GM21786 (cell line): ENCODE measurements around the gene ZNF83.
"Not testable (repeated sequence)": the region's sequence is repeated elsewhere in the genome, so short reads cannot be mapped to it uniquely, and the experiment has no call there.

ENCODE experiments used
- ATAC-seq: cut with Tn5 transposase; IDR thresholded peaks from one replicate; pipeline ENCODE4 v1.9.1; 2021; ENCODE audit not compliant: unreplicated experiment

ZNF83 gene

GRCh38 chr19:52640916-52641315 is 2.8 kb upstream of the ZNF83 start:
- no peak for ATAC-seq

GRCh38 chr19:52639996-52640395 is 1.8 kb upstream of the ZNF83 start:
- ATAC-seq: no peak

GRCh38 chr19:52638601-52639000 is 446 bp upstream of the ZNF83 start:
- peak; percentile 20 for ATAC-seq

GRCh38 chr19:52635786-52636570 is 2.2 kb downstream of the ZNF83 start:
- no peak for ATAC-seq

GRCh38 chr19:52627441-52627840 is 10.7 kb downstream of the ZNF83 start:
- not testable (repeated sequence) for ATAC-seq

GRCh38 chr19:52626915-52627314 is 11.2 kb downstream of the ZNF83 start:
- ATAC-seq: no peak

- no peak for ATAC-seq
These were observed 15.9 kb downstream of the ZNF83 start for GRCh38 chr19:52622261-52622660.

- no peak for ATAC-seq
These were observed 16.8 kb downstream of the ZNF83 start for GRCh38 chr19:52621376-52621775.

GRCh38 chr19:52613299-52613906 is 24.8 kb downstream of the ZNF83 start:
- ATAC-seq: no peak

GRCh38 chr19:52603558-52604207 is 34.5 kb downstream of the ZNF83 start:
- ATAC-seq: no peak

GRCh38 chr19:52602941-52603340 is 35.2 kb downstream of the ZNF83 start:
- no peak for ATAC-seq

GRCh38 chr19:52601974-52602366 is 36.2 kb downstream of the ZNF83 start:
- ATAC-seq: not testable (repeated sequence)

GRCh38 chr19:52601025-52601973 is 36.9 kb downstream of the ZNF83 start:
- ATAC-seq: peak; percentile 95

GRCh38 chr19:52600639-52601024 is 37.5 kb downstream of the ZNF83 start:
- ATAC-seq: peak; percentile 9

- no peak for ATAC-seq
These were observed 38.9 kb downstream of the ZNF83 start for GRCh38 chr19:52599241-52599640.

GRCh38 chr19:52593441-52593840 is 44.7 kb downstream of the ZNF83 start:
- ATAC-seq: not testable (repeated sequence)

- no peak for ATAC-seq
These were observed 45.9 kb downstream of the ZNF83 start for GRCh38 chr19:52592301-52592700.

GRCh38 chr19:52590728-52591127 is 47.4 kb downstream of the ZNF83 start:
- ATAC-seq: no peak

GRCh38 chr19:52585604-52586003 is 52.6 kb downstream of the ZNF83 start:
- ATAC-seq: no peak

GRCh38 chr19:52584736-52585440 is 53.3 kb downstream of the ZNF83 start:
- ATAC-seq: no peak
